Endothelial cell (in vitro differentiated cells): ENCODE results near the gene NUDT16. TPM values are rescaled to one million over a fixed set of nuclear protein-coding genes. Genes with fewer than 3 reads are reported as not detected.
"Not testable (repeated sequence)": the region's sequence is repeated elsewhere in the genome, so short reads cannot be mapped to it uniquely, and the experiment has no call there.

Experiments used
- DNase-seq: peaks from one replicate; pipeline ENCODE4 v3.0.0; 2021; ENCODE audit warnings: low spot score
- H3K27ac Mint-ChIP-seq: one replicate; pipeline ENCODE4 v1.8.0; 2021; ENCODE audit warnings: mixed read lengths, inconsistent platforms; ENCODE audit not compliant: unreplicated experiment
- H3K27me3 Mint-ChIP-seq: one replicate; pipeline ENCODE4 v1.8.0; 2021; ENCODE audit warnings: mild to moderate bottlenecking, moderate library complexity, mixed read lengths, inconsistent platforms; ENCODE audit not compliant: unreplicated experiment
- H3K36me3 Mint-ChIP-seq: one replicate; pipeline ENCODE4 v1.8.0; 2021; ENCODE audit warnings: mild to moderate bottlenecking, low read depth, mixed read lengths, inconsistent platforms; ENCODE audit not compliant: unreplicated experiment
- H3K4me1 Mint-ChIP-seq: one replicate; pipeline ENCODE4 v1.8.0; 2021; ENCODE audit warnings: mild to moderate bottlenecking, mixed read lengths, inconsistent platforms; ENCODE audit not compliant: unreplicated experiment
- H3K4me3 Mint-ChIP-seq: one replicate; pipeline ENCODE4 v1.8.0; 2021; ENCODE audit warnings: mild to moderate bottlenecking, mixed read lengths, inconsistent platforms; ENCODE audit not compliant: unreplicated experiment
- H3K9me3 Mint-ChIP-seq: one replicate; pipeline ENCODE4 v1.8.0; 2021; ENCODE audit warnings: mixed read lengths, inconsistent platforms; ENCODE audit not compliant: unreplicated experiment
- CTCF ChIP-seq: fragments of 200-600 bp; sonication (generic); IDR thresholded peaks from one replicate; pipeline ENCODE4 v1.5.0; 2021; ENCODE audit warnings: antibody characterized with exemption; ENCODE audit not compliant: unreplicated experiment
- total RNA-seq: library from RNA; stranded (reverse); fragmentation: NEBNext Ultra II Directional; extraction: Animal tissue kit (Norgen Biotek cat#: 25700); gene quantifications from one replicate; pipeline ENCODE4 v1.2.1, GENCODE V29; 2021; ENCODE audit not compliant: unreplicated experiment

The NUDT16 gene
- total RNA-seq, 1 donor from 2014 or later: 26.0 TPM

- Mint-ChIP-seq H3K4me1 (peaks cover 17% of the 10 kb centered on the region), H3K27ac (no peak overlapping the region), H3K9me3 (peaks cover 4% of the 10 kb centered on the region), H3K4me3 (no peak overlapping the region), H3K27me3 (peaks cover under 1% of the 10 kb centered on the region), H3K36me3 (peaks cover under 1% of the 10 kb centered on the region)
- DNase-seq: no peak
- TF ChIP-seq CTCF: no peak
Measured at GRCh38 chr3:131357275-131357674, 24.3 kb upstream of the NUDT16 start.

GRCh38 chr3:131360191-131360755 is 21.3 kb upstream of the NUDT16 start:
- DNase-seq: no peak
- Mint-ChIP-seq H3K4me3 (no peak overlapping the region), H3K27me3 (peaks cover 5% of the 10 kb centered on the region), H3K36me3 (peaks cover 3% of the 10 kb centered on the region), H3K4me1 (peaks cover 14% of the 10 kb centered on the region), H3K9me3 (peaks cover 4% of the 10 kb centered on the region), H3K27ac (no peak overlapping the region)
- TF ChIP-seq CTCF: no peak

GRCh38 chr3:131361066-131361463 is 20.5 kb upstream of the NUDT16 start:
- H3K9me3 Mint-ChIP-seq, DNase-seq, H3K36me3 Mint-ChIP-seq, H3K27me3 Mint-ChIP-seq: not testable (repeated sequence)
- peak overlapping the region; percentile 15 for H3K27ac Mint-ChIP-seq
- H3K4me1 Mint-ChIP-seq: peaks cover 14% of the 10 kb centered on the region
- peak overlapping the region; percentile 76 for H3K4me3 Mint-ChIP-seq

GRCh38 chr3:131361464-131362421 is 19.8 kb upstream of the NUDT16 start:
- peaks cover 4% of the 10 kb centered on the region for H3K9me3 Mint-ChIP-seq
- TF ChIP-seq CTCF: no peak
- peak overlapping the region; percentile 91 for H3K4me3 Mint-ChIP-seq
- peak overlapping the region; percentile 54 for H3K27ac Mint-ChIP-seq
- H3K36me3 Mint-ChIP-seq: peaks cover 3% of the 10 kb centered on the region
- peaks cover 14% of the 10 kb centered on the region for H3K4me1 Mint-ChIP-seq
- peaks cover 5% of the 10 kb centered on the region for H3K27me3 Mint-ChIP-seq
- peak; percentile 56 for DNase-seq

- no peak for DNase-seq
- no peak overlapping the region for H3K27ac Mint-ChIP-seq
- H3K4me3 Mint-ChIP-seq: no peak overlapping the region
- TF ChIP-seq CTCF: no peak
- peaks cover 5% of the 10 kb centered on the region for H3K27me3 Mint-ChIP-seq
- peaks cover 3% of the 10 kb centered on the region for H3K36me3 Mint-ChIP-seq
- H3K9me3 Mint-ChIP-seq: peaks cover 4% of the 10 kb centered on the region
- H3K4me1 Mint-ChIP-seq: peaks cover 14% of the 10 kb centered on the region
Measured at GRCh38 chr3:131363275-131363674, 18.3 kb upstream of the NUDT16 start.
